Thyroid gland (tissue), 4 donors: ENCODE measurements around the gene NOP16.

Source experiments
- POLR2A ChIP-seq, 2 donors: fragments of 450-650 bp; IDR thresholded peaks; one replicate each; pipeline ENCODE4 v1.6.1; 2017; ENCODE audit warnings: antibody characterized with exemption in 2 of 2, mild to moderate bottlenecking in 2 of 2, moderate library complexity in 1 of 2
- TF ChIP-seq, protein P1 (sequence below), 6 experiments: fragments of 200-600 bp in 3 of 6; fragments of 450-650 bp in 3 of 6; sonication (generic) in 3 of 6; IDR thresholded peaks; one replicate each; pipeline ENCODE4 v1.5.1; 2016 to 2019; ENCODE audit warnings: antibody characterized with exemption in 6 of 6, mild to moderate bottlenecking in 2 of 6, inconsistent platforms in 1 of 6, moderate library complexity in 1 of 6

DNA sequence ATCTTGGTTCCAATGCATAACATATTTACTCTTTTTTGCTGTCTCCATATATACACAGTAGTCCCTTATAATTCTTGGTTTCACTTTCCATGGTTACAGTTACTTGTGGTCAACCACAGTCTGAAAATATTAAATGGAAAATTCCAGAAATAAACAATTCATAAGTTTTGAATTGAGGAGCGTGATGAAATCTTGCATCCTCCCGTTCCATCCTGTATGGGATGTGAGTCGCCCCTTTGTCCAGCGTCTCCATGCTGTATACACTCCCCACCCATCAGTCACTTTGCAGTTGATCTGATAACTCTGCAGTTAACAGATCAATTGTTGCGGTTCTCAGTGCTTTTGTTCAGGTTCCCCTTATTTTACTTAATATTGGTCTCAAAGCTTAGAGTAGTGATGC lies 48.3 kb upstream of the NOP16 start:
- TF ChIP-seq, protein P1, sequence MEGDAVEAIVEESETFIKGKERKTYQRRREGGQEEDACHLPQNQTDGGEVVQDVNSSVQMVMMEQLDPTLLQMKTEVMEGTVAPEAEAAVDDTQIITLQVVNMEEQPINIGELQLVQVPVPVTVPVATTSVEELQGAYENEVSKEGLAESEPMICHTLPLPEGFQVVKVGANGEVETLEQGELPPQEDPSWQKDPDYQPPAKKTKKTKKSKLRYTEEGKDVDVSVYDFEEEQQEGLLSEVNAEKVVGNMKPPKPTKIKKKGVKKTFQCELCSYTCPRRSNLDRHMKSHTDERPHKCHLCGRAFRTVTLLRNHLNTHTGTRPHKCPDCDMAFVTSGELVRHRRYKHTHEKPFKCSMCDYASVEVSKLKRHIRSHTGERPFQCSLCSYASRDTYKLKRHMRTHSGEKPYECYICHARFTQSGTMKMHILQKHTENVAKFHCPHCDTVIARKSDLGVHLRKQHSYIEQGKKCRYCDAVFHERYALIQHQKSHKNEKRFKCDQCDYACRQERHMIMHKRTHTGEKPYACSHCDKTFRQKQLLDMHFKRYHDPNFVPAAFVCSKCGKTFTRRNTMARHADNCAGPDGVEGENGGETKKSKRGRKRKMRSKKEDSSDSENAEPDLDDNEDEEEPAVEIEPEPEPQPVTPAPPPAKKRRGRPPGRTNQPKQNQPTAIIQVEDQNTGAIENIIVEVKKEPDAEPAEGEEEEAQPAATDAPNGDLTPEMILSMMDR (IDR thresholded peaks at IDR 0.05): no peak
- no peak for TF ChIP-seq POLR2A (IDR thresholded peaks at IDR 0.05)
